Stimulated activated CD4-positive, alpha-beta T cell treated with anti-CD3 and anti-CD28 coated beads, Interleukin-4, amount 100 ng/mL, for 4 hours (primary cell): ENCODE measurements around the gene KLHDC7A.

Experiments
- DNase-seq, 2 experiments: peaks; one replicate each; pipeline ENCODE4 v3.0.0-alpha.2; 2020

The KLHDC7A gene

DNA sequence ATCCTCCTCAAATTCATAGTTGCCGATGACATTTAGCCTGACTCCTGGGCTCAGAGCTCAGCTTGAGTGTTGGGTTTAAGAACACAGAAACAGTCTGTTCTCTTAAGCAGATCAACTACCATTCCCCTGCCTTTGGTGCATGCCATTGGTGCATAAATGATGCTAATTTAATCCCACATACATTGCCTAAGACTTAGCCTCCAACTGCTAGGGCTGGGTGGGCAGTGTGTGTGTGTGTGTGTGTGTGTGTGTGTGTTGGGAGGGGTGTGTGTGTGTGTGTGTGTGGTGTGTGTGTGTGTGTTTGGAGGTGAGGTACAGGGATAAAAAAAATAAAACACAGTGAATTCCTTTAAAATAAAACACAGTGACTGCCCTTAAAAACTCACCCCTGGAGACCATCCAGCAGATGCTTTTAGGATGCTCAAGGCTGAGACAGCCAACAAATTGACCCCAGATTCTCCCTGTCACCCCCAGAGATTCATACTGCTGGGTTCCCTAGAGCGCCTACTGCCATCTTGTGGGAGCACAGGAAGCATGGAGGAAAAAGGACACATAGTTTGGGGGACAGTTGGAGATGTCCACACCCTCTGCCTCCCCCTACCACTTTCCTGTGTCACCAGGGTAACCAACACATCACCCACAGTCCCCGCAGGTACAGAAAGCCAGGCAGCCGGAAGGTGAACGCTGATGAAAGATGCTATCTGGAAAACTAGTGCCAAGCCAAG lies 30.6 kb downstream of the KLHDC7A start:
- no peak for DNase-seq

DNA sequence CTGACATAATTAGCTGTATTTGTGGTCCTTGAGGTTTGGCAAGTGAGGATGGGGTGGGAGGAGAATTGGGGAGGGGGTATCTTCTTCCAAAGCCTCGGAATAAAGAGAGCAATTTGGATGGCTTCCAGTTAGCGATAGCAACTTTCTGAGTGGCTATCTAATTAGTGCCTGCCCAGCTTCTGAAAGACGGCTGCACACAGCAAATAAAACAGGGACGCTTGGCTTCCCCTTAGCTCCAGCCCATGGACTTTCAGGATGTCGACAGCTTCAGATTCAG lies 31.1 kb downstream of the KLHDC7A start:
- no peak for DNase-seq

DNA sequence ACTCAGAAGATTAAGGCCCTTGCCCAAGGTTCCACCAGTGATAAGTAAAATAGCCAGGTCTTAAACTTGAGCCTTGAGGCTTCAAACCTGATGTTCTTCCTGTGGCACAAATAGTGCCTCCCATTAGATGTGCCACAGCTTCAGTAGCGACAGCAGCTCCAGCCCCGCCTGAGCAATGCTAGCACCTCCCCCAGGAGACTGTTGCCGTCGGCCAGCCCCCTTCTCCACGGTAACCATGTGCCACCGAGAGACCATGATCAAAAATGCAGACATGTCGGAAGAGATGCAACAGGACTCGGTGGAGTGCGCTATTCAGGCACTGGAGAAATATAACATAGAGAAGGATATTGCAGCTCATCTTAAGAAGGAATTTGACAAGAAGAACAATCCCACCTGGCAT lies 32.2 kb downstream of the KLHDC7A start:
- DNase-seq: no peak

DNA sequence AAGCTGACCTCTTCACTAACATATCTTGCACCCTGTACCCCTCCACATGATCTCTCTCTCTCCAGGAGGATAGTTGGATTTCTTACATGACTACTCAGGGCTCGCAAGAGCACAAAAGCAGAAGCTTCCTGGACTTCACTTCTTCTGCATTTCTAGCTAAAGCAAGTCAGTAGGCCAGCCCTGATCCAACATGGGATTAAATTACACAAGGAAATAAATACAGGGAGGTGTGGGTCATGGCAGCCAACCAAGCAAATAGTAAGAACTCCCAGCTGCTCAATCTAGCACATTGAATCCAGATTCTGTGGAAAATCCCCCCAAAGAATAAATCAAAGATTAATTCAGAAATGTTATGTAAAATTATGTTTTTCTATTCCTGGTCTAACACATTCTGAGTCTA lies 33.3 kb downstream of the KLHDC7A start:
- DNase-seq: no peak

DNA sequence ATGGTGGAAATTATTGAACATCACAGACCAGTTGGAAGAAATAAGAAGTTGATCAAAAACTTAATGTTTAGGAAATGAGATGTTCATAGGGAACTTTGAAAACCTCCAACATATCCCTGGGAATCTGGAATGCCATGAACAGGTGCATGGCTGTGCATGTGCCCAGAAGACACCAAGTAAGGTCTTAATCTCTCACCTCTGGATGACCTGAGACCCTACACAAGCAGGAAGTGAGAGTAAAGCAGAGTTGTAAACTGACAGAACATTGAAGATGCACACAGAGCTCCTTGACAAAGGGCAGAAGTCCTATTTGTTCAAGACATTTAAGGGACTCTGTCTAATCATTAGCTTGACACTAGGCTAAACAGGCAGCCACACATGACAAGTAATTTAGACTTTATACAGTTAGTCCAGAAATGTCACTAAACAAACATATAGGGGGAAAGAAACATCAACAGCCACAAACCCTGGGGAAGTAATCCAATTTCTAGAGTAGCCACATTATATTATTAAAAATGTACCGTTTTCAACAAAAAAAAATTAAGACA lies 34.5 kb downstream of the KLHDC7A start:
- DNase-seq: no peak

DNA sequence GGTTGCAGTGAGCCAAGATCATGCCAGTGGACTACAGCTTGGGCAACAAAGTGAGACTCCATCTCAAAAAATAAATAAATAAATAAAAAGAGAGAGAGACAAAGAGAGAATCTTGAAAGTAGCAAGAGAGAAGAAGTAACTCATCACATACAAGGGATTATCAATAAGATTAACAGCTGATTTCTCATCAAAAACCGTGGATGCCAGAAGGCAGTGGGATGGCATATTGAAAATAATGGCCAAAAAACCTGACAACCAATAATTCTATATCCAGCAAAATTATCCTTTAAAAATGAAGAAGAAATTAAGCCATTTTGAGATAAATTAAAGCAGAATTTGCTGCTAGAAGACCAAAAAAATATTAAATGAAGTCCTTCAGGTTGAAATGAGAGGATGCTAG lies 35.7 kb downstream of the KLHDC7A start:
- no peak for DNase-seq

DNA sequence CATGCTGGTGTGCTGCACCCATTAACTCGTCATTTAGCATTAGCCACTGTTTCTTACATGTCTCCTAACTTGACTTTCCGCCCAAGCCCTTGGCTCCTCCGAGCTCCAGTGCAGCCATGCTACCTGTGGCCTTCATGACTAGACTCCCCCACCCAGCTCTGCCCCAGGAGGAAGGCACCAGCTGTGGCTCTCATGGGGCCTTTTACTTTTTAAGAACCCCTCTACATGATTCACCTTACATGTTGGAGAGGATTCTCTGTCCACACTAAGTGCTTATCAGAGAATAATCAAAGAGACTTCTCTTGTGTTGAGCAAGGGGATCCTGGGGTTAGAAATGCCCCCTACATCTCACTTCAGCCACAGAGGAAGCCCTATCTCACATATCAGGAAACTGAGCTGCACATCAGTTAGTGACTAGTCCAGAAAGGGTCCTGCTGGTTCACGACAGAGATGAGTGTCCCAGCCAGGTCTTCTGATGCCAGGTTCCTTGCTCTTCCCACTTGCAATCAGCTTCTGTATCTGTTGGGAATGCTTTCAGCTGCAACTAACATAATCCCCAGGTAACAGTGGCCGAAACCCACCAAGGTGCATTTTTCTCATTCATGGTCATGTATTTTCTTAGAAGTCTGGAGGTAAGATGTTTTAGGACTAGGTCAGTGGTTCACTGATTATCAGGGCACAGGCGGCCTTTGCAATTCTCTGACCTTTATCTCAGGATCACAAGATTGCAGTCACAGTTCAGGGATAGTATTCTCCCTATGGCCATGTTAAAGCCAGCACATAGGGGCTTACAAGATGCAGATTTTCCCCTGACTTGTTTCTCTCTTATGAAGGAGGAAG lies 45.9 kb downstream of the KLHDC7A start:
- DNase-seq: no peak

DNA sequence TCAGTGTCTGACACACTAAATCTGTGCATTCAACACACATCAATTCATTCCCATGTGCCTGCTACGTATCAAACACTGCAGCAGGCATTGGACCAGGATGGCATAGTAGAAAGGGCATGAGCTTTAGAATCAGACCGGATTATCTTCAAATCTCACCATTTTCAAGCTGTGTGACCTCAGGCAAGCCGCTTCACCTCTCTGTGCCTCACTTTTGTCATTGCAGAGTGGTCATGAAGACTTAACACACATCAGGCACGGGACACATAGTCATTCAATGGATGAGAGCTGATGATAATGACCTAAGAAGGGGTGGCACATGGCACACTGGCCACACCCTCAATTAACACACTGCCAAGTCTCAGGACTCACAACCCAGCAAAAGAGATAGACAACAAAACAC lies 46.8 kb downstream of the KLHDC7A start:
- no peak for DNase-seq

DNA sequence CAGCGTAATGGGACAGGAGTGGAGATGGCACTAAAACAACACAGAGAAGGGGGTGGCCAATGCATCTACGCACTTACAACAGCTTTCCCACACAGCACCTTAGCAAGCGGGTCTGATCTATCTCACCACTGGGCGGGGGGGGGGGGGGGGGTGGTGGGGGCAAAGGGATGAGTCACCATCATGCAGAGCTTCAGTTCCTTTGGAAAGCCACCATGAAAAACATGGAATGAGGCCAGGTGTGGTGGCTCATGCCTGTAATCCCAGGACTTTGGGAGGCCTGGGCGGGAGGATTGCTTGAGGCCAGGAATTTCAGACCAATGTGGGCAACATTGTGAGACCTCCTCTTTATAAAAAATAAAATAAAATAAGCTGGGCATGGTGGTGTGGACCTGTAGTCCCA lies 47.2 kb downstream of the KLHDC7A start:
- DNase-seq: no peak

DNA sequence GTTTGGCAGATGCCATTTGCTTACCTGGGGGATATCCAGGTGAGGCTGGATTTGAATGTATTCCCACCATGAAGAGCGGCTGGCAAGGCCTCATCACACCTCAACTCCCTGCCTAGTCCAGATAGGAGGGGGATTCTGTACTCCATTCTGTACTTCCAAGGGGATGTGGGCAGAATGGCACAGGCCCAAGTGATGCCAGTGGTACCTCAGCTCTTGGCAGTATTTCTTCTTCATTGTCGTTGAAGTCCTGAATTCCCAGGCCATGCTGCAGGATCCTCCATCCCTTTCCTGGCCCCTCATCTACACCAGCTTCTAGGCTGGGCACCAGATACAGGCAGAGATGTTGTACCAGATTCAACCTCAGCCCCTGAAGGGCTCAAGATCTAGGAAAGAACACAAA lies 47.9 kb downstream of the KLHDC7A start:
- no peak for DNase-seq

DNA sequence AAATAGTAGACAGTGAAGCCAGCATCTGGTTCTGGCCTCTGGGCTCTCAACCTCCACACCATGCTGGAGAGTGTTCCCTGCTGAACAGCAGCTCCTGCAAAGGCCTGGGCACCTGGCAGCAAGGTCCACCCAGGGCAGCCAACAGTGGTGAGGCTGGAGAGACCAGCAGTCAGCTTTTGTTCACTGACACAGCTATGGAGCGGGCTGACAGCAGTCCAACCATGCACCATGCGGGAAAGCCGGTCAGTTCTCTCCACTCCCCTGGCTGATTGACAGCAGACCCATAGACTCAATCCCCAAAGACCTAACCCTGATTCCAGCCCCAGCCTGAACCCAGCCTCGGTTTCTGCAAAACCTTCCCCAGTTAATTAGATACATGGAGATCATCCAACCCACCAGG lies 49.0 kb downstream of the KLHDC7A start:
- no peak for DNase-seq

DNA sequence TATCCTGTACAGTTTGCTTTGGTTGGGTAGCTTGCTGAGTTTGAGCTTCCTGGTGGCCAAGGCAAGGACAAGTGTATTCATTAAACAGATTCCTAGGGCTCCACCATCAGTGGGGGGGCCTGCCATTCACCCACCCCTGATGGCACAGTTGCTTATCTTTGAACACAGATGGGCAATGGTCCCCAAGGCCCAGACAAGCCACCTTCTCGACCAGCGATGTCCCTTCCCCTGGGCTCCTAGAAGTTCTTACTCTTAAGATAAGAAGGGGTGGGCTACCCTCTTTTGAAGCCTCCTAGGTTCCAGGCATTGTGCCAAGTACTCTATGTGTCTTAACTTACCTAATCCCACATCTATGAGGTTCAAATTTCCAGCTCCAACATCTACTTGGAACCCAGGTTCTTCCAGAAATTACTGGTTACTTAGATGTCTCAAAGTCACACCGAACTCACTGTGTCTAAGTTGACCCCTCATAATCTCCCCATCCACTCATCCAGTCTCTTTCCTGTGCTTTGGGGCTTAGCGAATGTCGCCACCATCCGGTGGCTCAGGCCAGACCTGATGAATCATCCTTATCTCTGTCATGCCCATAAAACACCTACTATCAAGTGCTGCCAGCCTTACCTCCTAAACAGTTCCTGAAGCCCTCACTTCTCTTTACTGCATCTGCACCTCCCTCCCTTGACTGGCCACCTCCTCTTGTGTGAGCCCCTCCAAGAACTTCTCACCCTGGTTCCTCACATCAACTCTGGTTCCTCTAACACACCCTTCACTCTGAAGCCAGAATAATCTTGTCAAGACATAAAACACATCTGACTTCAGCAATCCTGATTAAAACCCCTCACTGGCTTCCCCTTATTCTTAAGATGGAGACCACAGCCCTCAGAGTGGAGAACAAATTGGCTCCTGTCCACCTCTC lies 50.1 kb downstream of the KLHDC7A start:
- DNase-seq: no peak

DNA sequence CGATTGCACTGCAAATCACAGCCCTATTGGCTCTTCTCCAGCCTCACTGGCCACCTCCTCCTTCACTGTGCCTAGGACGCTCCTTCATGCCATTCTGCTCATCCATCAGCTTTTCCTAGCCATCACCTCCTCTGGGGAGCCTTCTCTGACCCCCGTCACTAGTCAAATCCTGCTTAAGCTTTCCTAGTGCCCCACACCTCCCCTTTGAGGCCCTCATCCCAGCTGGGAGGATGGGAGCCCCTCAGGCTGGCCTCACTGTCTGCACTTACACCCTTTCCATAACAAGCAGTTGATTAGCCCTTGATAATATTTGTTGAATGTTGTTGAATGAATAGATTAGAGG lies 50.7 kb downstream of the KLHDC7A start:
- DNase-seq: no peak

DNA sequence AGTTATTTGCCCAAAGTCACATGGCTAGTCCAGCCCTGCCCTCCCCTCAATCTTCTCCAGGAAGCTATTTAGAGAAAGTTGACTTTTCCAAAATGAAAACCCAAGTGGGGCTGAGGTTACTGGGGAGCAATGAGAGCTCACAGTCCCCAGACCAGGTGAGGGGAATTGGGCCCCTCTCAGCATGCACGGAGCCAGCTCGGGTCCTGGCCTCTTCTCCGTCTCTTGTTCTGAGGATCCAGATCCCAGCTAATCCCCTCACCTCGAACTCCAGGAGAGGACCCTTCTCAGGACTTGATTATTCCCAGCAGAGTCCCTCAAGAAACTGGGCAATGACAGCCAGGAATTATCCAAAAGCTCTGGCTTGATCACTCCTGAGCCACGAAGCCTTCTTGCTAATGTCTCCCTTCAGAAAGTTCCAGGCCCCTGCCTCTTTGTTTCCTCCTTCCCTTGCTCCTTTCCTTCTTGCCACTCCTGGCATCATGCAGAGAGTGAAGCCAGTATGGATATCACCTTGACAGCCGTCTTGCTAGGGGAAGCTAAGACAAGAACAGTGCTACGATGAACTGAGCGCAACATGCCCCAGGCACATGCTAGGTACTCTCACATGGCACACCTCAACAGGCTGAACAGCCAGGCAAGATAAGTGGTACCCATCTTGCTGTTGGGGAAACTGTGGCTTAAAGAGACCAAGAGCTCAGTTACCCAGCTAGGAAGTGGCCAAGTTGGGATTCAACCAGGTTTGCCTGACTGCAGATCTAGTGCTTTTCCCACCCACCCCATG lies 51.9 kb downstream of the KLHDC7A start:
- no peak for DNase-seq

DNA sequence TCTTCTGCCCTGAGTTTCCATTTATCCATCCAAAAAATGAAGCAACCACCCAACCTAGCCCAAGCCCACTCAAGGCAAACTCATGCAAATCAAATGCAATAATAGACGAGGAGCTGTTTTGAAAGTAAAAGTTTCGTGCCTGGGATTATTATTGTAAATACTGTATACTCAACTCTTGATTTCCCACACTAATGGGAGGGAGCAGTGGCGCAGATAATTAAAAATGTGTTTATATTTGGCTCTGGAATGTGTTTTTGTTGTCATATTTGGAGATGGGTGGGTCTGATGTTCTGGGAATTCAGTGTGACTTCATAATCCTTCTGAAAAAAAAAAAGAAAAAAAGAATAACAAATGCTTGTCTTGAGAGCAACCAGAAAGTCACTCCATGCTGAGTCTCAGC lies 52.5 kb downstream of the KLHDC7A start:
- DNase-seq: no peak

DNA sequence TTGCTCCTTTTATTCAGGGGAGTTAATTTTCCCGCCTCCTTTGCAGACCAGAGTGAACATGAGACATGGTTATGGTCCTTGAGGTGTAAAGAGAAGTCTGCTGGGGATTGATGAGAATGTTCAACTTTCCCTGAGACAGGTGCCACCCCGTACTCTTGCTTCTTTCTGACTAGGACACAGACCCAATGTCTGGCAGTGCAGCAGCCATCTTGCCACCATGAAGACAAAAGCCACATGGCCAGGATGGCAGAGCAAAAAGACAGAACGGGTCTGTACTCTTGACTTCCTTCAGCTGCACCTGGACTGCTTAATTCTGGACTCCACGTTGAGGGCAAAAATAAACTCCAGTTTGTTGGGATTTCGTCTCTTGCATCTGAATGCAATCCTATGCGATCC lies 54.1 kb downstream of the KLHDC7A start:
- no peak for DNase-seq
